ENCODE results near the gene SLC25A10. TPM values are rescaled to one million over a fixed set of nuclear protein-coding genes. Genes with fewer than 3 reads are reported as not detected.

Gene SLC25A10
- total and polyA plus RNA-seq, 2 of the 4 experiments (the other 2 are of a cell fraction), result 14.9 to 19.0 TPM

DNA sequence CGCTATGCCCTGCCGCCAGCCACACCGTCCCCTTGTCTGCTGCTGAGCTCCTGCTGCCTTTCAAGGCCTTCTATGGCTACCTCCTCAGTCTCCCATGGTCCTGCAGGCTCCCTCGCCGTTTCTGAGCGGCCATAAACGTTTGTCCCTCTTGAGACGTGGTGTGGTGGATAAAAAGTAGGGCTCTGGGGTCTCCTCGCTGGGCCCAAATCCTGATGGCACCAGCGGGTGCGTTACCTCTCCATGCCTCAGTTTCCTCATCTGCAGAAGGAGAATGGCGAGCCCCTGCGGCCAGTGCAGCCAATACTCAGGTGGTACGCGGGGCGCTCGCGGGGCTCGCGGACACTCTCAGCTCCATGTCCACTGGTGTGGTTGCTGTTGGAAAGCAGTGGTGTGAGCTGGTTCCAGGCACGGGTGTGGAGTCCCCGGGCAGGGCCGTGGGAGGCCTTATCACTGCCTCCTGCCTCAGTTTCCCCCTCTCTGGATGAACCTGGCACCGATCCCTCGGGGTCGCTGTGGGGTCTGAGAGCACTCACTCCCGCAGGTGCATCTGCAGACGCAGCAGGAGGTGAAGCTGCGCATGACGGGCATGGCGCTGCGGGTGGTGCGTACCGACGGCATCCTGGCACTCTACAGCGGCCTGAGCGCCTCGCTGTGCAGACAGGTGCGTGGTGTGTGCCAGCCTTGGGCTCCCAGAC lies 2.5 kb downstream of the SLC25A10 start:
- Histone ChIP-seq H4K8ac (ENCODE audit: low read depth in 2 of 2, low read length in 2 of 2) (no peak overlapping the region), H4K91ac (ENCODE audit: insufficient read depth, low read depth, low read length) (no peak overlapping the region), H3K4me1 (ENCODE audit: control insufficient read depth, insufficient read depth, low read length) (peaks cover 18% of the 10 kb centered on the region), H2BK15ac (ENCODE audit: low read depth, low read length) (no peak overlapping the region), H3K27me3 (ENCODE audit: control insufficient read depth, insufficient read depth, low read length) (no peaks in the 10 kb centered on the region), H3K23ac (ENCODE audit: low read depth, low read length) (no peak overlapping the region), H4K5ac (ENCODE audit: low read depth, low read length) (no peak overlapping the region), H4K20me1 (ENCODE audit: insufficient read depth, low read length) (no peaks in the 10 kb centered on the region; the same call in 1 of the 2 replicates), H3K9me3 (ENCODE audit: control insufficient read depth, insufficient read depth, low read length) (no peaks in the 10 kb centered on the region), H2BK20ac (ENCODE audit: low read depth, low read length) (no peak overlapping the region), H3K4ac (ENCODE audit: low read depth, low read length) (no peak overlapping the region), H3K36me3 (ENCODE audit: control insufficient read depth, insufficient read depth, low read length) (peaks cover under 1% of the 10 kb centered on the region; the same call in 1 of the 2 replicates), H3K56ac (ENCODE audit: extremely low read depth, insufficient read depth, low read length) (no peak overlapping the region), H2AK5ac (ENCODE audit: low read depth, low read length) (no peak overlapping the region), H3K18ac (ENCODE audit: low read depth, low read length) (no peak overlapping the region), H2BK5ac (ENCODE audit: low read depth, low read length, poor library complexity, severe bottlenecking) (no peak overlapping the region), H3K9ac (ENCODE audit: low read depth, low read length) (no peak overlapping the region), H3K9me1 (ENCODE audit: insufficient read depth, low read length) (peaks cover 8% of the 10 kb centered on the region), H3K27ac (ENCODE audit: insufficient read depth, low read length) (no peak overlapping the region), H3K79me1 (ENCODE audit: low read depth in 1 of 2, low read length in 2 of 2) (peaks cover 14 to 30% of the 10 kb centered on the region in 2 experiments), H2BK120ac (ENCODE audit: low read depth, low read length) (no peak overlapping the region), H3K4me2 (ENCODE audit: low read depth, low read length) (no peak overlapping the region), H2AK9ac (replicated peaks; ENCODE audit: low read depth, low read length, poor library complexity) (peak overlapping the region; percentile 28), H3K4me3 (ENCODE audit: insufficient read depth, low read depth, low read length) (no peak overlapping the region), H3K14ac (replicated peaks; ENCODE audit: low read depth, low read length) (no peak overlapping the region), H2AFZ (replicated peaks; ENCODE audit: low read length, poor library complexity) (no peak overlapping the region)
- TF ChIP-seq MAFK (IDR thresholded peaks at IDR 0.05; ENCODE audit: low read depth, low read length) (no peak), CHD1 (IDR thresholded peaks at IDR 0.05; ENCODE audit: low read depth, low read length) (no peak), MXI1 (IDR thresholded peaks at IDR 0.05; ENCODE audit: borderline replicate concordance, low read depth, low read length) (no peak)
- POLR2A ChIA-PET (ENCODE audit: unreplicated experiment), result no interaction called here
- CTCF ChIA-PET, result no interaction called here
- dilution Hi-C loops (cut with HindIII; ENCODE audit: low sequenced_read_pairs, unreplicated experiment), result no loop called here
- 96% methylated on average over 15 of the region's 39 CpGs; no CpG with 5 or more reads in 1 of the 2 experiments for WGBS, 2 experiments (ENCODE audit: extremely low coverage in 2 of 2, insufficient read length in 1 of 2)
- intact Hi-C loops (cut with micrococcal nuclease), result no loop called here
- in situ Hi-C loops (cut with MboI; ENCODE audit: low sequenced_read_pairs), result no loop called here
- ATAC-seq (ENCODE audit: low read depth) (no peak), DNase-seq (no peak)
- BruUV-seq (replicated peaks), result no TSS peak

All from IMR-90 (cell line).